Testis (tissue), 2 donors: ENCODE data around the gene VPS25.
"Not testable (repeated sequence)": the region's sequence is repeated elsewhere in the genome, so short reads cannot be mapped to it uniquely, and the experiment has no call there.

Source experiments
- POLR2A ChIP-seq: fragments of 450-650 bp; IDR thresholded peaks from one replicate; pipeline ENCODE4 v1.6.1; 2017; ENCODE audit warnings: antibody characterized with exemption, mild to moderate bottlenecking, moderate library complexity
- TF ChIP-seq, protein P1 (sequence below), 3 experiments: fragments of 450-650 bp in 2 of 3; fragments of 200-600 bp in 1 of 3; sonication (generic) in 1 of 3; IDR thresholded peaks; one replicate each; pipeline ENCODE4 v1.5.1; 2016 to 2019; ENCODE audit warnings: antibody characterized with exemption in 3 of 3, mild to moderate bottlenecking in 2 of 3, moderate library complexity in 1 of 3

DNA sequence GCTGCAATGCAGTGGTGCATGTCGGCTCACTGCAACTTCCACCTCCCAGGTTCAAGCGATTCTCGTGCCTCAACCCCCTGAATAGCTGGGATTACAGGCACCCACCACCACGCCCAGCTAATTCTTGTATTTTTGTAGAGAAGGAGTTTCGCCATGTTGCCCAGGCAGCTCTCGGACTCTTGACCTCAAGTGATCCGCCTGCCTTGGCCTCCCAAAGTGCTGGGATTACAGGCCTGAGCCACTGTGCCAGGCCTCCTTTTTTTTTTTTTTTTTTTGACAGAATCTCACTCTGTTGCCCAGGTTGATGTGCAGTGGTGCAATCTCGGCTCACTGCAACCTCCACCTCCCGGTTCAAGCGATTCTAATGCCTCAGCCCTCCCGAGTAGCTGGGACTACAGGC lies 30.3 kb upstream of the VPS25 start:
- TF ChIP-seq, protein P1, sequence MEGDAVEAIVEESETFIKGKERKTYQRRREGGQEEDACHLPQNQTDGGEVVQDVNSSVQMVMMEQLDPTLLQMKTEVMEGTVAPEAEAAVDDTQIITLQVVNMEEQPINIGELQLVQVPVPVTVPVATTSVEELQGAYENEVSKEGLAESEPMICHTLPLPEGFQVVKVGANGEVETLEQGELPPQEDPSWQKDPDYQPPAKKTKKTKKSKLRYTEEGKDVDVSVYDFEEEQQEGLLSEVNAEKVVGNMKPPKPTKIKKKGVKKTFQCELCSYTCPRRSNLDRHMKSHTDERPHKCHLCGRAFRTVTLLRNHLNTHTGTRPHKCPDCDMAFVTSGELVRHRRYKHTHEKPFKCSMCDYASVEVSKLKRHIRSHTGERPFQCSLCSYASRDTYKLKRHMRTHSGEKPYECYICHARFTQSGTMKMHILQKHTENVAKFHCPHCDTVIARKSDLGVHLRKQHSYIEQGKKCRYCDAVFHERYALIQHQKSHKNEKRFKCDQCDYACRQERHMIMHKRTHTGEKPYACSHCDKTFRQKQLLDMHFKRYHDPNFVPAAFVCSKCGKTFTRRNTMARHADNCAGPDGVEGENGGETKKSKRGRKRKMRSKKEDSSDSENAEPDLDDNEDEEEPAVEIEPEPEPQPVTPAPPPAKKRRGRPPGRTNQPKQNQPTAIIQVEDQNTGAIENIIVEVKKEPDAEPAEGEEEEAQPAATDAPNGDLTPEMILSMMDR (IDR thresholded peaks at IDR 0.05) = not testable (repeated sequence)
- TF ChIP-seq POLR2A = not testable (repeated sequence)
